OCI-M1 (cell line): Measurements from ENCODE around the gene MSX1.

Experiments
- DNase-seq: peaks from one replicate; lab custom pipeline; 2025; lab: John Stamatoyannopoulos, UW

Gene MSX1

GRCh38 chr4:4913147-4913561 is 53.7 kb downstream of the MSX1 start:
- no peak for DNase-seq
